GM12878 (cell line): Measurements from ENCODE around the gene ASS1. TPM values are rescaled to one million over a fixed set of nuclear protein-coding genes. Genes with fewer than 3 reads are reported as not detected.
"Not testable (repeated sequence)": the region's sequence is repeated elsewhere in the genome, so short reads cannot be mapped to it uniquely, and the experiment has no call there.

Experiments used
- ATAC-seq: fragments of 200-7000 bp; cut with Tn5 transposase; 3 replicates; pipeline ENCODE4 v1.9.1; 2020; ENCODE audit warnings: mild to moderate bottlenecking, moderate library complexity
- BruUV-seq: library from RNA; stranded (reverse); fragments of 400-500 nt; replicated peaks from 2 replicates; lab custom pipeline; 2021; lab: Mats Ljungman, UMichigan
- CTCF ChIA-PET: fragments of 300-600 bp; sonication (Branson Sonifier 250); formaldehyde crosslinking; extraction: SDS; loops from one replicate; lab custom pipeline; 2021; ENCODE audit warnings: inconsistent platforms; lab: Yijun Ruan, JAX
- POLR2A ChIA-PET: fragments of 350-600 bp; formaldehyde crosslinking; extraction: SDS; loops from one replicate; lab custom pipeline; 2021; ENCODE audit warnings: inconsistent platforms; lab: Charles Lee
- RAD21 ChIA-PET: fragments of 300-600 bp; sonication (Branson Sonifier 250); formaldehyde crosslinking; loops from one replicate; lab custom pipeline; 2023; ENCODE audit warnings: antibody characterized with exemption; ENCODE audit not compliant: unreplicated experiment; lab: Charles Lee
- SMC1A ChIA-PET: fragments of 300-600 bp; sonication (Branson Sonifier 250); formaldehyde crosslinking; loops from one replicate; lab custom pipeline; 2023; ENCODE audit not compliant: unreplicated experiment, uncharacterized antibody; lab: Charles Lee
- DNase-seq: peaks from one replicate; pipeline ENCODE4 v3.0.0-alpha.2; 2011; ENCODE audit warnings: low read depth, low spot score
- FAIRE-seq: peaks from 3 replicates; lab custom pipeline; 2011; peaks lifted over from hg19 to GRCh38; lab: Jason Lieb, UNC
- H2AFZ ChIP-seq: 2 replicates; pipeline ENCODE4 v1.6.0; 2011; ENCODE audit warnings: low read depth, low read length, control low read depth; ENCODE audit not compliant: control insufficient read depth
- H3K27ac ChIP-seq: 2 replicates; pipeline ENCODE4 v1.5.1; 2011; ENCODE audit warnings: control low read depth; ENCODE audit not compliant: control insufficient read depth, insufficient read depth
- H3K27me3 ChIP-seq, 2 experiments: replicated peaks in 1 of 2; 2 replicates each; pipeline versions ENCODE4 v1.6.0 to v1.6.1; 2011; ENCODE audit warnings: low read length in 1 of 2; ENCODE audit not compliant: control insufficient read depth in 2 of 2, insufficient read depth in 2 of 2
- H3K36me3 ChIP-seq, 2 experiments: 2 replicates each; pipeline ENCODE4 v1.5.1; 2011; ENCODE audit warnings: low read length in 1 of 2; ENCODE audit not compliant: control insufficient read depth in 2 of 2, insufficient read depth in 2 of 2
- H3K4me1 ChIP-seq: 2 replicates; pipeline ENCODE4 v1.6.1; 2011; ENCODE audit warnings: mild to moderate bottlenecking, low read length, moderate library complexity, mixed read lengths; ENCODE audit not compliant: control insufficient read depth, insufficient read depth
- H3K4me2 ChIP-seq: 2 replicates; pipeline ENCODE4 v1.6.0; 2011; ENCODE audit warnings: control low read depth; ENCODE audit not compliant: control insufficient read depth, insufficient read depth
- H3K4me3 ChIP-seq: fragments of 200-600 bp; sonication (generic); 2 replicates; pipeline ENCODE4 v1.5.1; 2016
- H3K79me2 ChIP-seq: 2 replicates; pipeline ENCODE4 v1.6.0; 2011; ENCODE audit warnings: low read length; ENCODE audit not compliant: control insufficient read depth, insufficient read depth
- H3K9ac ChIP-seq: 2 replicates; pipeline ENCODE4 v1.8.0; 2011; ENCODE audit warnings: low read length, control low read depth, mixed read lengths; ENCODE audit not compliant: control insufficient read depth, insufficient read depth
- H3K9me3 ChIP-seq: replicated peaks from 3 replicates; pipeline ENCODE4 v1.5.1; 2011; ENCODE audit warnings: mild to moderate bottlenecking, low read length; ENCODE audit not compliant: control insufficient read depth, insufficient read depth
- H4K20me1 ChIP-seq: 2 replicates; pipeline ENCODE4 v1.6.0; 2011; ENCODE audit not compliant: control insufficient read depth, insufficient read depth
- EGR1 ChIP-seq, 2 experiments: IDR thresholded peaks; 1 replicate in 1 of 2; 2 replicates in 1 of 2; pipeline ENCODE4 v1.6.1; 2011 to 2012; ENCODE audit warnings: low read depth in 2 of 2, low read length in 2 of 2, borderline replicate concordance in 1 of 2, mild to moderate bottlenecking in 1 of 2, moderate library complexity in 1 of 2
- KDM1A ChIP-seq: fragments of 200-600 bp; sonication (generic); IDR thresholded peaks from 2 replicates; pipeline ENCODE4 v1.6.1; 2016; ENCODE audit warnings: borderline replicate concordance
- MEF2B ChIP-seq: fragments of 450-650 bp; IDR thresholded peaks from 2 replicates; pipeline ENCODE4 v1.6.1; 2018; ENCODE audit warnings: mild to moderate bottlenecking, moderate library complexity; ENCODE audit not compliant: partially characterized antibody, poor library complexity, severe bottlenecking
- NBN ChIP-seq: fragments of 450-650 bp; IDR thresholded peaks from 2 replicates; pipeline ENCODE4 v1.6.1; 2016
- PAX8 ChIP-seq: fragments of 450-650 bp; IDR thresholded peaks from 2 replicates; pipeline ENCODE4 v1.6.1; 2017; ENCODE audit warnings: mild to moderate bottlenecking, moderate library complexity
- RAD51 ChIP-seq: fragments of 450-650 bp; IDR thresholded peaks from 2 replicates; pipeline ENCODE4 v1.6.1; 2016; ENCODE audit warnings: moderate library complexity, mild to moderate bottlenecking, inconsistent platforms
- SMARCA5 ChIP-seq: fragments of 450-650 bp; IDR thresholded peaks from 2 replicates; pipeline ENCODE4 v1.6.1; 2017; ENCODE audit warnings: mild to moderate bottlenecking
- SREBF1 ChIP-seq: IDR thresholded peaks from 2 replicates; pipeline ENCODE4 v1.6.1; 2012; ENCODE audit warnings: mild to moderate bottlenecking, low read length
- WGBS: methylation state at CpG from one replicate; pipeline ENCODE4 v1.1.6; 2016; ENCODE audit warnings: low lambda C conversion rate; ENCODE audit not compliant: insufficient replicate concordance, insufficient coverage; ENCODE audit errors: missing lambda C conversion rate; 5-methylcytosine and 5-hydroxymethylcytosine counted together
- in situ Hi-C: fragments of 300-500 bp; cut with MboI; formaldehyde crosslinking; loops from 9 replicates; pipeline ENCODE4 v1.14.3; 2018; ENCODE audit warnings: mixed read lengths
- intact Hi-C: fragments of 100-400 bp; cut with micrococcal nuclease; formaldehyde crosslinking; loops from one replicate; pipeline ENCODE4 v1.14.2; 2022; ENCODE audit not compliant: unreplicated experiment
- polyA plus RNA-seq, 11 experiments: library from polyadenylated mRNA; depleted of rRNA in 4 of 11; unstranded in 6 of 11; stranded (reverse) in 5 of 11; fragments of >200 nt; fragmentation: Nextera tagmentation in 4 of 11; fragmentation: Illumina TruSeq in 1 of 11; extraction: Ambion mirVana in 4 of 11; extraction: Trizol in 1 of 11; gene quantifications; 1 replicate in 1 of 11; 2 replicates in 10 of 11; pipeline versions ENCODE4 v1.2.1 to v1.2.3, GENCODE V29; 2011 to 2016; ENCODE audit warnings: inconsistent platforms in 2 of 11, missing spikeins in 2 of 11, low read depth in 1 of 11
- total RNA-seq, 4 experiments: library from RNA; depleted of rRNA in 3 of 4; stranded (reverse); fragments of >200 nt in 3 of 4; fragmentation: Illumina TruSeq in 1 of 4; extraction: Trizol in 1 of 4; gene quantifications; 2 replicates each; pipeline versions ENCODE4 v1.2.1 to v1.2.3, GENCODE V29; 2013 to 2021
- TF ChIP-seq, protein P1 (sequence below): fragments of 450-650 bp; conservative IDR thresholded peaks from 2 replicates; pipeline ENCODE4 v1.6.1; 2017; ENCODE audit warnings: mild to moderate bottlenecking, moderate library complexity
- TF ChIP-seq, protein P2 (sequence below): fragments of 450-650 bp; IDR thresholded peaks from 2 replicates; pipeline ENCODE4 v1.6.1; 2018; ENCODE audit warnings: borderline replicate concordance, mild to moderate bottlenecking; ENCODE audit not compliant: partially characterized antibody

The ASS1 gene
- total and polyA plus RNA-seq, 10 of the 15 experiments (the other 5 are each of a cell fraction or from before 2014, with no cell fraction given): 0.10 to 6.1 (median 0.28) TPM; not detected in 3

DNA sequence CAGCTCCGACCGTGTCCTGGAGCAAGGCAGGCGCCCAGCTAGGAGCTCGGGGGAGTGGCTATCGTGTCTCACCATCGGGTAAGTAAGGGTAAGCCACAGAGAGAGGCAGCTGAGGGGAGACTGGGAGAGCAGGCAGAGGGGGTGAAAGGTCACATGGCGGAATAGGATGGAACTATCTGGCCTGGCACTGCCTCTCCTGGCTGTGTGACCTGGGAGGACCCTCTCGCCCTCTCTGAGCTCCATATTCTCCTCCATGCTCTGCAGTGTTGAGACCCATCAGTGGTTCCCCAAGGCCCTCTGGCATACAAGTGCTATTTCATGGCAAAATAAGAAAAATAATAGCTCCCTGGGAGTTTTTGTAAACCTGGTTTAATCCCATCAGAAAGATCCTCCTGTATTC is 43.9 kb upstream of the ASS1 start (continued):
- TF ChIP-seq EGR1 (IDR thresholded peaks at IDR 0.05; ENCODE audit: borderline replicate concordance in 1 of 2, low read depth in 2 of 2, low read length in 2 of 2): no peak

DNA sequence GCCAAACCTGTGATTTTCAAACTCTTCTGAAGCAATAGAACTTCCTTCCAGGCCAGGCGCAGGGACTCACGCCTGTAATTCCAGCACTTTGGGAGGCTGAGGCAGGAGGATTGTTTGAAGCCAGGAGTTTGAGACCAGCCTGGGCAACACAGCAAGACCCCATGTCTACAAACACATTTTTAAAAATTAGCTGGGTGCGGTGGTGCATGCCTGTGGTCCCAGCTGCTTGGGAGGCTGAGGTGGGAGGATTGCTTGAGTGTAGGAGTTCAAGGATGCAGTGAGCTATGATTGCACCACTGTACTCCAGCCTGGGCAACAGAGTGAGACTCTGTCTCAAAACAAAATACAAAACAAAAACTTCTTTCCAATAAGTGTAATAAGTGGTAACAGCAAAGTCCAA is 43.0 kb upstream of the ASS1 start:
- DNase-seq, SMC1A ChIA-PET: not testable (repeated sequence)

DNA sequence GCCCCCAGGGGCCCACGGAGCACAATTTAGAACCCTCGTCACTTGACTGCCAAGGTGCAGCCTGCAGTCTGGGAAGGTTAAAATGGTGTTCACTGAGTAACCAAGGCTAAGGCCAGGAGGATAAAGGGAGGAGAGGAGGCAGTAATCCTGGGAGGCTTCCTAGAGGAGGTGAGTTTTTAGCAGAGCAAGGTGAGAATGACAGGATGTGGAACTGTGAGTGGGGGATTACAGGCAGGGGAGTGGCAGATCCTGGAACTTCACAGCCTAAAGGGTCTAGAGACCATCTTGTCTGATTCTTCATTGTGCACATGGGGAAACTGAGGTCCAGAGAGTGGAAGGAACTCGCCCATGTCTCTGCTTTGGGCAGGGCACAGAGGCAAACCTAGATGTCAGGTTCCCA is 42.5 kb upstream of the ASS1 start:
- no TSS peak for BruUV-seq
- Histone ChIP-seq H3K9me3 (no peaks in the 10 kb centered on the region; the same call in 2 of the 3 replicates), H2AFZ (no peak overlapping the region), H3K27ac (no peak overlapping the region), H3K27me3 (peaks cover 0 to 4% of the 10 kb centered on the region in 2 experiments; a peak in 3 of 4 replicates), H3K4me1 (no peaks in the 10 kb centered on the region), H3K4me3 (no peak overlapping the region), H3K4me2 (no peak overlapping the region), H4K20me1 (no peaks in the 10 kb centered on the region), H3K36me3 (no peaks in the 10 kb centered on the region), H3K79me2 (no peaks in the 10 kb centered on the region), H3K9ac (no peak overlapping the region)
- FAIRE-seq (no peak), ATAC-seq (no peak), DNase-seq (no peak)
- ChIA-PET RAD21 (no interaction called here), CTCF (no interaction called here), SMC1A (no interaction called here), POLR2A (no interaction called here)
- 11% methylated on average over 3 of the region's 3 CpGs for WGBS
- in situ Hi-C loops (no loop called here), intact Hi-C loops (no loop called here)
- TF ChIP-seq SREBF1 (no peak), RAD51 (no peak), KDM1A (no peak), PAX8 (no peak), NBN (no peak), SMARCA5 (no peak), MEF2B (no peak)
- TF ChIP-seq, protein P1, sequence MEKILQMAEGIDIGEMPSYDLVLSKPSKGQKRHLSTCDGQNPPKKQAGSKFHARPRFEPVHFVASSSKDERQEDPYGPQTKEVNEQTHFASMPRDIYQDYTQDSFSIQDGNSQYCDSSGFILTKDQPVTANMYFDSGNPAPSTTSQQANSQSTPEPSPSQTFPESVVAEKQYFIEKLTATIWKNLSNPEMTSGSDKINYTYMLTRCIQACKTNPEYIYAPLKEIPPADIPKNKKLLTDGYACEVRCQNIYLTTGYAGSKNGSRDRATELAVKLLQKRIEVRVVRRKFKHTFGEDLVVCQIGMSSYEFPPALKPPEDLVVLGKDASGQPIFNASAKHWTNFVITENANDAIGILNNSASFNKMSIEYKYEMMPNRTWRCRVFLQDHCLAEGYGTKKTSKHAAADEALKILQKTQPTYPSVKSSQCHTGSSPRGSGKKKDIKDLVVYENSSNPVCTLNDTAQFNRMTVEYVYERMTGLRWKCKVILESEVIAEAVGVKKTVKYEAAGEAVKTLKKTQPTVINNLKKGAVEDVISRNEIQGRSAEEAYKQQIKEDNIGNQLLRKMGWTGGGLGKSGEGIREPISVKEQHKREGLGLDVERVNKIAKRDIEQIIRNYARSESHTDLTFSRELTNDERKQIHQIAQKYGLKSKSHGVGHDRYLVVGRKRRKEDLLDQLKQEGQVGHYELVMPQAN: no peak
- TF ChIP-seq, protein P2, sequence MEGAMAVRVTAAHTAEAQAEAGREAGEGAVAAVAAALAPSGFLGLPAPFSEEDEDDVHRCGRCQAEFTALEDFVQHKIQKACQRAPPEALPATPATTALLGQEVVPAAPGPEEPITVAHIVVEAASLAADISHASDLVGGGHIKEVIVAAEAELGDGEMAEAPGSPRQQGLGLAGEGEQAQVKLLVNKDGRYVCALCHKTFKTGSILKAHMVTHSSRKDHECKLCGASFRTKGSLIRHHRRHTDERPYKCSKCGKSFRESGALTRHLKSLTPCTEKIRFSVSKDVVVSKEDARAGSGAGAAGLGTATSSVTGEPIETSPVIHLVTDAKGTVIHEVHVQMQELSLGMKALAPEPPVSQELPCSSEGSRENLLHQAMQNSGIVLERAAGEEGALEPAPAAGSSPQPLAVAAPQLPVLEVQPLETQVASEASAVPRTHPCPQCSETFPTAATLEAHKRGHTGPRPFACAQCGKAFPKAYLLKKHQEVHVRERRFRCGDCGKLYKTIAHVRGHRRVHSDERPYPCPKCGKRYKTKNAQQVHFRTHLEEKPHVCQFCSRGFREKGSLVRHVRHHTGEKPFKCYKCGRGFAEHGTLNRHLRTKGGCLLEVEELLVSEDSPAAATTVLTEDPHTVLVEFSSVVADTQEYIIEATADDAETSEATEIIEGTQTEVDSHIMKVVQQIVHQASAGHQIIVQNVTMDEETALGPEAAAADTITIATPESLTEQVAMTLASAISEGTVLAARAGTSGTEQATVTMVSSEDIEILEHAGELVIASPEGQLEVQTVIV: no peak

More for the DNA sequence above, 43.0 kb upstream of the ASS1 start:
- CTCF ChIA-PET, ATAC-seq, H3K27ac ChIP-seq, H2AFZ ChIP-seq, intact Hi-C loops, BruUV-seq, H3K9ac ChIP-seq, FAIRE-seq, RAD21 ChIA-PET, H3K27me3 ChIP-seq, H4K20me1 ChIP-seq, in situ Hi-C loops, H3K9me3 ChIP-seq, POLR2A ChIA-PET, H3K4me1 ChIP-seq, H3K4me3 ChIP-seq, H3K4me2 ChIP-seq, H3K36me3 ChIP-seq, H3K79me2 ChIP-seq: not testable (repeated sequence)
- 59% methylated on average over 3 of the region's 3 CpGs for WGBS
